DOHH2 (cell line): ENCODE measurements around the gene MTMR11.
"Not testable (repeated sequence)": the region's sequence is repeated elsewhere in the genome, so short reads cannot be mapped to it uniquely, and the experiment has no call there.

ENCODE experiments used
- H3F3A ChIP-seq: fragments of 200-600 bp; sonication (generic), shearing (Covaris generic); 2 replicates; pipeline ENCODE4 v1.6.0; 2016; ENCODE audit warnings: antibody characterized with exemption, mild to moderate bottlenecking; ENCODE audit not compliant: control insufficient read depth, insufficient read depth
- H3K27ac ChIP-seq: fragments of 200-600 bp; sonication (generic); 2 replicates; pipeline ENCODE4 v1.5.1; 2014; ENCODE audit warnings: low read depth, mild to moderate bottlenecking, low read length, moderate library complexity
- H3K27me3 ChIP-seq: fragments of 200-600 bp; sonication (generic); 2 replicates; pipeline ENCODE4 v1.6.1; 2014; ENCODE audit warnings: mild to moderate bottlenecking, low read length, mixed read lengths; ENCODE audit not compliant: control insufficient read depth
- H3K36me3 ChIP-seq: fragments of 200-600 bp; sonication (generic); 2 replicates; pipeline ENCODE4 v1.6.1; 2014; ENCODE audit warnings: mild to moderate bottlenecking, low read length, moderate library complexity, mixed read lengths; ENCODE audit not compliant: control insufficient read depth
- H3K4me1 ChIP-seq: fragments of 200-600 bp; sonication (generic); 2 replicates; pipeline ENCODE4 v1.6.1; 2014; ENCODE audit warnings: mild to moderate bottlenecking, low read length, mixed read lengths; ENCODE audit not compliant: control insufficient read depth
- H3K4me2 ChIP-seq: fragments of 200-600 bp; sonication (generic); 2 replicates; pipeline ENCODE4 v1.6.0; 2014; ENCODE audit warnings: mild to moderate bottlenecking, low read length, moderate library complexity
- H3K4me3 ChIP-seq: fragments of 200-600 bp; sonication (generic); 2 replicates; pipeline ENCODE4 v1.5.1; 2014; ENCODE audit warnings: mild to moderate bottlenecking, low read length, mixed read lengths
- H3K79me2 ChIP-seq: fragments of 200-600 bp; sonication (generic); 2 replicates; pipeline ENCODE4 v1.6.1; 2014; ENCODE audit warnings: mild to moderate bottlenecking, low read length, mixed read lengths; ENCODE audit not compliant: control insufficient read depth
- H3K9me2 ChIP-seq: fragments of 200-600 bp; sonication (generic); replicated peaks from 2 replicates; pipeline ENCODE4 v1.6.1; 2014; ENCODE audit warnings: mild to moderate bottlenecking, low read length, mixed read lengths; ENCODE audit not compliant: control insufficient read depth
- H3K9me3 ChIP-seq: fragments of 200-600 bp; sonication (generic); 2 replicates; pipeline ENCODE4 v1.6.1; 2014; ENCODE audit warnings: antibody characterized with exemption, low read length, mixed read lengths; ENCODE audit not compliant: control insufficient read depth, insufficient read depth
- H4K20me1 ChIP-seq: fragments of 200-600 bp; sonication (generic); 2 replicates; pipeline ENCODE4 v1.6.0; 2014; ENCODE audit warnings: low read depth, mild to moderate bottlenecking, antibody characterized with exemption, low read length, moderate library complexity; ENCODE audit not compliant: control insufficient read depth, insufficient read depth
- CTCF ChIP-seq: fragments of 200-600 bp; sonication (generic); IDR thresholded peaks from one replicate; pipeline ENCODE4 v1.5.1; 2014; ENCODE audit warnings: antibody characterized with exemption, mild to moderate bottlenecking, low read depth, low read length; ENCODE audit not compliant: poor library complexity, severe bottlenecking
- EZH2phosphoT487 ChIP-seq: fragments of 200-600 bp; sonication (generic); IDR thresholded peaks from 2 replicates; pipeline ENCODE4 v1.6.1; 2017; ENCODE audit warnings: borderline replicate concordance, mild to moderate bottlenecking, antibody characterized with exemption, low read length, moderate library complexity, mixed read lengths

Gene MTMR11

GRCh38 chr1:149887456-149888246, 49.0 kb downstream of the MTMR11 start:
- H3K4me2 ChIP-seq = peak overlapping the region; percentile 86
- H3K9me2 ChIP-seq = no peaks in the 10 kb centered on the region
- peaks cover 57% of the 10 kb centered on the region for H3K4me1 ChIP-seq
- H3K27ac ChIP-seq = peak overlapping the region; percentile 98
- no peaks in the 10 kb centered on the region for H3K27me3 ChIP-seq
- H3K79me2 ChIP-seq = no peaks in the 10 kb centered on the region
- peak overlapping the region; percentile 75 for H3K4me3 ChIP-seq
- H3F3A ChIP-seq = peaks cover 42% of the 10 kb centered on the region
- H4K20me1 ChIP-seq = no peaks in the 10 kb centered on the region
- no peak for TF ChIP-seq EZH2phosphoT487
- no peak for TF ChIP-seq CTCF
- H3K36me3 ChIP-seq = peaks cover 4% of the 10 kb centered on the region
- no peaks in the 10 kb centered on the region for H3K9me3 ChIP-seq

- H3K4me2 ChIP-seq = peak overlapping the region; percentile 86
- not testable (repeated sequence) for H3K27me3 ChIP-seq, H3K9me3 ChIP-seq, H4K20me1 ChIP-seq, H3K79me2 ChIP-seq, H3K36me3 ChIP-seq, H3K9me2 ChIP-seq
- H3F3A ChIP-seq = peaks cover 42% of the 10 kb centered on the region
- peak overlapping the region; percentile 75 for H3K4me3 ChIP-seq
- peak overlapping the region; percentile 98 for H3K27ac ChIP-seq
- H3K4me1 ChIP-seq = peaks cover 57% of the 10 kb centered on the region
Measured at GRCh38 chr1:149887196-149887455, 49.6 kb downstream of the MTMR11 start.

DNA sequence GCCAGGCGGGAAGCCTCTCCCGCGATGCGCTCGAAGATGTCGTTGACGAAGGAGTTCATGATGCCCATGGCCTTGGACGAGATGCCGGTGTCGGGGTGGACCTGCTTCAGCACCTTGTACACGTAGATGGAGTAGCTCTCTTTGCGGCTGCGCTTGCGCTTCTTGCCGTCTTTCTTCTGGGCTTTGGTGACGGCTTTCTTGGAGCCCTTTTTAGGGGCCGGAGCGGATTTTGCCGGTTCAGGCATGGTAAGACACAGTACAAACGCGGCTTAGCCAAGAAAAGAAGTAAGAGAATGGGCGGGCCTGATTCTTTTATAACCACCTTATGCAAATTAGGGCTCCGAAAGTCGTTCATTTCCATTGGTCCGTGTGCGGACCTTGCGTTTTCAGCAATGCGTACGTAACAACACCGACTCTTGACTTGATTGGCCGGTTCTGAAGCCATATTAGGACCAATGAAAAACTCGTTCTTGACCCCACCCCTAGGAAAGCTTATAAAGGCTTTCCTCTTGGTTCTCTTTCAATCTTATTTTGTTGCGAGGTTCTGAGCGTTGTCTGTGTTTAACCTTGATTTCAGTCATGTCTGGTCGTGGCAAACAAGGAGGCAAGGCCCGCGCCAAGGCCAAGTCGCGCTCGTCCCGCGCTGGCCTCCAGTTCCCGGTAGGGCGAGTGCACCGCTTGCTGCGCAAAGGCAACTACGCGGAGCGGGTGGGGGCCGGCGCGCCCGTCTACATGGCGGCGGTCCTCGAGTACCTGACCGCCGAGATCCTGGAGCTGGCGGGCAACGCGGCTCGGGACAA, 50.1 kb downstream of the MTMR11 start:
- H3K27ac ChIP-seq = peak overlapping the region; percentile 98
- H3K4me3 ChIP-seq = peak overlapping the region; percentile 84
- TF ChIP-seq CTCF (no peak), EZH2phosphoT487 (no peak)
- peaks cover 4% of the 10 kb centered on the region for H3K36me3 ChIP-seq
- peaks cover 57% of the 10 kb centered on the region for H3K4me1 ChIP-seq
- H3K79me2 ChIP-seq = no peaks in the 10 kb centered on the region
- H3K9me2 ChIP-seq = no peaks in the 10 kb centered on the region
- H3K9me3 ChIP-seq = no peaks in the 10 kb centered on the region
- H4K20me1 ChIP-seq = no peaks in the 10 kb centered on the region
- H3K27me3 ChIP-seq = no peaks in the 10 kb centered on the region
- peaks cover 42% of the 10 kb centered on the region for H3F3A ChIP-seq
- H3K4me2 ChIP-seq = peak overlapping the region; percentile 92

DNA sequence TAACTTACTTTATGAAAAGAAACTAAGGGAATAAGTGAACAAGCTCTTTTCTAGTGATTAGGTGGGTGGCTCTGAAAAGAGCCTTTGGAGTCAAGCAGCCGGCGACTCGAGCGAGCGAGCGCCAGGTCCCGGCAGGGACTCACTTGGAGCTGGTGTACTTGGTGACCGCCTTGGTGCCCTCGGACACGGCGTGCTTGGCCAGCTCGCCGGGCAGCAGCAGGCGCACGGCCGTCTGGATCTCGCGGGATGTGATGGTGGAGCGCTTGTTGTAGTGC, 50.6 kb downstream of the MTMR11 start:
- H3K9me3 ChIP-seq, H3K36me3 ChIP-seq, H4K20me1 ChIP-seq, H3K27me3 ChIP-seq, H3K79me2 ChIP-seq, H3K9me2 ChIP-seq: not testable (repeated sequence)
- Histone ChIP-seq H3F3A (peaks cover 42% of the 10 kb centered on the region), H3K27ac (peak overlapping the region; percentile 98), H3K4me1 (peaks cover 52% of the 10 kb centered on the region), H3K4me2 (peak overlapping the region; percentile 92), H3K4me3 (peak overlapping the region; percentile 84)
